GM12801 (cell line): ENCODE measurements around the gene MADCAM1.

Experiments used
- TF ChIP-seq, protein P1 (sequence below): IDR thresholded peaks from one replicate; pipeline ENCODE4 v1.5.1; 2011; ENCODE audit warnings: control low read depth; ENCODE audit not compliant: insufficient read length; ENCODE audit errors: extremely low read depth

Gene MADCAM1

DNA sequence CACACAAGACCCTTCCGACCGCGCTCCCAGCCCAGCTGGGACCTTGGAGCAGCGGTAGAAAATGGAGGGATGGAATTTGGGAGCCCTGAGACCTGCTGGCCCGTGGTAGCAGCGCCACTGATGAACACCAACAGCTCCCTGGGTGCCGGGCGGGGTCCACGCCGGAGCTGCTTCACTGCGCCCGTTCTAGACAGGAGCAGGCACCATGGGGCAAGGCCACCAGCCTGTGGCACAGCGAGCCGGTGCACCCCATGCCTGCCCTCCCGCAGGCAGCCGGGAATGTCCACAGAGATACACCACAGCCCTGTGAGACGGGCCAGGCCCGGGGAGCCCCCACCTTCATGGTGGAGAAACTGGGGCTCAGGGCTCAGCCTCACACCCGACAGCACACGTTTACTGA is 25.6 kb upstream of the MADCAM1 start:
- TF ChIP-seq, protein P1, sequence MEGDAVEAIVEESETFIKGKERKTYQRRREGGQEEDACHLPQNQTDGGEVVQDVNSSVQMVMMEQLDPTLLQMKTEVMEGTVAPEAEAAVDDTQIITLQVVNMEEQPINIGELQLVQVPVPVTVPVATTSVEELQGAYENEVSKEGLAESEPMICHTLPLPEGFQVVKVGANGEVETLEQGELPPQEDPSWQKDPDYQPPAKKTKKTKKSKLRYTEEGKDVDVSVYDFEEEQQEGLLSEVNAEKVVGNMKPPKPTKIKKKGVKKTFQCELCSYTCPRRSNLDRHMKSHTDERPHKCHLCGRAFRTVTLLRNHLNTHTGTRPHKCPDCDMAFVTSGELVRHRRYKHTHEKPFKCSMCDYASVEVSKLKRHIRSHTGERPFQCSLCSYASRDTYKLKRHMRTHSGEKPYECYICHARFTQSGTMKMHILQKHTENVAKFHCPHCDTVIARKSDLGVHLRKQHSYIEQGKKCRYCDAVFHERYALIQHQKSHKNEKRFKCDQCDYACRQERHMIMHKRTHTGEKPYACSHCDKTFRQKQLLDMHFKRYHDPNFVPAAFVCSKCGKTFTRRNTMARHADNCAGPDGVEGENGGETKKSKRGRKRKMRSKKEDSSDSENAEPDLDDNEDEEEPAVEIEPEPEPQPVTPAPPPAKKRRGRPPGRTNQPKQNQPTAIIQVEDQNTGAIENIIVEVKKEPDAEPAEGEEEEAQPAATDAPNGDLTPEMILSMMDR: no peak

DNA sequence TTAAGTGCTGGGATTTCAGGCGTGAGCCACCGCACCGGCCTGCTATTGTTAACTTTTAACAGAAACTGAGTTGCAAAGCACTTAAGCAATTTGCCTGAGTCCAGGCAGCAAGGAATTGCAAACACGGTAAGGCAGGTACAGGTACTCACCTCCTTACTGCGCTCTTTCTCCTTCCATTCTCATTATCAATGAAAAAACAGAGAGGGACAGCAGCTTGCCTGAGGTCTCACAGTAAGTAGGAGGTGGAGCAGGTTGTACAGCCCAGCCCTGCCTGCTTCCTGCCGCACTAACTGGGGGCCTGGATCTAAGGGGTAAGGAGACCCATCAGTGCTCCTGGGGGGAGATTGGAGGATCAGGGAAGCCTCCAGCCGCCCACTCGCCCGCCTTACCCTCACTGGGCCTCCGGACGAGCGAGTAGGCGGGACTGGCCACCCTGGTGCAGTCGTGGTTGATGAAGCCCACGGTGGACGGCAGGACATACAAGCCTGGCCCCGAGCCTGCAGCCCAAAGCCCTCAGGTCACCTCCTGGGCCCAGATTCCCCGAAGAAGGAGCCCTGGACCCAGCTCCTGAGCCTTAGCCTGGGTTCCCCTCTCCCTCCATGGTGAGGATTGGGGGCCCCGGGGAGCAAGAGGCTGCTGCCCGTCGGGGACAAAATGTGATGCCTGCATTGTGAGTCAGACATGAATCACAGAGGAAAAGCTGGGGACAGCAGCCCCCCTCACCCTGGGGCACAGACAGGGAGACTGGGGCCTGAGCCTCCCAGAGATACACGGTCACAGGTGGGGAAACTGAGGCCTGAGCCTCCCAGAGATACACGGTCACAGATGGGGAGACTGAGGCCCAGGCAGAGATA is 24.1 kb upstream of the MADCAM1 start:
- TF ChIP-seq, protein P1: no peak

DNA sequence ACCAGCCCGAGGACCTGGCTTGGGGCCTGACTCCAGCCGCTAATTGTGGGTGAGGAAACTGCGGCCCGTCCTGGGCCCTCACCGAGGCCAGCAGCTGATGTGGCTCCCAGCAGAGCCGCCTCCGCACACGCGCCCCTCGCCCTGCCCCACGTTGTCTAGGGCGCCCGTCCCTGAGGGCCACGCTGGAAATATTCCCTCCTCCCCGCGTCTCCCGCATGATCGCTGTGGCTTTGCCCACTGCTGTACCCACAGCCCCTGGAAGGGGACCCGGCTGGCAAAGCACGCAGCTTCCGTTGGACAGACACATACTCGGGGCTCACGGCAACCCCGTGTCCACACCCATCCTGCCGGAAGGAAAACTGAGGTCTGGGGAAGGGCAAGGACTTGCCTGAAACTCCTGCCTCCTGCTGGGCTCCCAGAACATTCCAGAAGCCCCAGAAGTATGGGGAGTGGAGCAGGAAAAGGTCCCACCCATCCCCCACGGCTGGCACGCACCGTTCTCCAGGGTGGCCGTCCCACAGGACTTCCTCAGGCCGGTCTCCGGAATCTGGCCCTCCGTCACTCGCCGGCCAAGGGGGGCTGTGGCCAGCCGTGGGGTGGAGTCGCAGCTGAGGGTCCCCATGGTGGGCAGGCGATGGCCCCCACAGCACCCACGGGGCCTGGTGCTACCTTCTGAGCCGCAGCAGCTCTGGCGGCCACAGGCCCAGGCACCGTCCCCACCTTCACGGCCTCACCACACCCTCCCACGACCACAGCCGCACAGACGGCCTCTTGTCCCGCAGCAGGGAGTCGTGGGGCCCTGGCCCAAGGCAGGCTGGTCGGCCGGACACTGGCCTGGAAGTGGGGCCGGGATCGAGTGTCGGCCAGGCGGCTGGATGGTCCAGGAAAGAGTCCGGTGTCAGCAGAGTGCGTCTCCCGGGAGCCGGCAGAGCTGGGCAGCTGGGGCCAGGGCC is 21.9 kb upstream of the MADCAM1 start:
- TF ChIP-seq, protein P1: no peak

DNA sequence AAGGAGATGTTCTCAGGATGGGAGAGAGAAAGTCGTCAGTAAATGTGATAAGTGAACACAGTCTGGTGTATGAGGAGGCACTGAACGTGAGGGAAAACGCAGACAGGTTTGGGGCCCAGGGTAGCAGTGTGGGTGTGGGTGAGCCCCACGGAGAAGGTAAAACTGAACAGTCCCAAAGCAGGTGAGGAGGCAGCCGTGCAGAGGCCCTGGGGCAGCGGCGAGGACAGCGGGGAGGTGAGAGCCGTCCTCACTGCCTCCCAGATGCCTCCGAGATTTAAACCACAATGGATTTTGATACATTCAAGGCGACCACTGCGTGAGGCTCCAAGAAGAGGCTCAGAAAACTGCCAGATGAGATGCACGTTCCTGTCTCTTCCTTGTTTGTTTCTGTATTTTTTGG is 20.9 kb upstream of the MADCAM1 start:
- TF ChIP-seq, protein P1: no peak

DNA sequence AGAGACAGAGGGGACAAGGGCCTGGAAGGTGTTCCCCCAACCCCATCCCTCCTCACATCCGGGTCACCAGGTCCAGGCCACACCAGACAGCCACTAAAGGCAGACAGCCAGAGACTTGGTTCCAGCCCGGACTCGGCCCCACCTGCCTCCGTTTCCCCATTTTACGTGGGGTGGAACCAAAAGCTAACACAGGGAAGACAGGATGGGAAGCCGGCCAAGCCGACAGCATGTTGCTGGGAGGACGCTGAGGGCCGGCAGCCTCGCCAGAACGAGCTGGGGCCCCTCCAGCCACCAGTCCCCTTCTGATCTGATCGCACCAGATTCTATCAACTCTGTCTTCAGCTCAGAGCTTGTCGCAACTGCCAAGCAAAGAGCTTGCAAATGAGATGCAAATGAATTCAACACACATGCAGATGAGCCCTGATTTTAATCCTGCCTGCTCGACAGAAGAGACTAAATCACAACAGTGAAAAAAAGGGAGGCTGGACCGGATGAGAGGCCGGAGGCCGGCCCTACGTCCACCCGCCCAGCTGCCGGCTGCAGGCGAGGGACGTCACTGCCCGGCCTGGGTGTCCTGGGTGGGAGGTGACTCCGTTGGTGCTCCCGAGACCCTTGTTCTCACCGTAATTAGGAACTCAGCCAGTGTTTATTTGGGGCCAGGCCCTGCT is 17.9 kb upstream of the MADCAM1 start:
- TF ChIP-seq, protein P1: no peak

DNA sequence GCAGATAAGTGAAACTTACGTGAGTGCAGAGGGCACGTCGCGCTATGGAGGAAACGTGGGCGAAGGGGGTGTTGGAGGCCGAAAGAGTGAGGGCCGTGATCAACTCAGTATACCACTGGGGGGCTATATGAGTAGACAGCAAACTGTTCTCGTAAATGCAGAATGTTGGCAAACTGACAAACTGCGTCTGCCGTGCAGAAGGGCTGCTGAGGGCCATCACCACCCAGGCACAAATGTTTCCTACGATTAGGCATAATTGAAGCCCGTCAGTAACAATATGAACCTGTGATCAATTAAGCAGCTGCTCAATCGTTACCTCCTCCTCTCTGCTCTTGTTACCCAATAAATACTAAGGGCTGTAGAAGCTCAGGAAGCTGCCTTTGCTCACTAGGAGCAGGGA is 17.3 kb upstream of the MADCAM1 start:
- TF ChIP-seq, protein P1: no peak
